Retina (tissue), 1 donor: ENCODE data around the gene GMDS.

Experiments used
- DNase-seq: peaks from one replicate; pipeline ENCODE4 v3.0.0-alpha.2; 2016

The GMDS gene

GRCh38 chr6:1917626-1918371 is 327.6 kb downstream of the GMDS start:
- DNase-seq: no peak

- peak; percentile 25 for DNase-seq
Measured at GRCh38 chr6:1916334-1917070, 328.9 kb downstream of the GMDS start.

- no peak for DNase-seq
Measured at GRCh38 chr6:1915226-1915625, 330.2 kb downstream of the GMDS start.

- no peak for DNase-seq
Measured at GRCh38 chr6:1913577-1913976, 331.8 kb downstream of the GMDS start.

GRCh38 chr6:1912731-1913130 is 332.7 kb downstream of the GMDS start:
- DNase-seq: no peak

- DNase-seq: no peak
Measured at GRCh38 chr6:1911474-1911873, 333.9 kb downstream of the GMDS start.

GRCh38 chr6:1910621-1911407 is 334.6 kb downstream of the GMDS start:
- no peak for DNase-seq

GRCh38 chr6:1908784-1909183 is 336.6 kb downstream of the GMDS start:
- DNase-seq: no peak

- DNase-seq: no peak
Measured at GRCh38 chr6:1906609-1907008, 338.8 kb downstream of the GMDS start.

GRCh38 chr6:1906014-1906413 is 339.4 kb downstream of the GMDS start:
- DNase-seq: no peak

GRCh38 chr6:1904898-1905297 is 340.5 kb downstream of the GMDS start:
- no peak for DNase-seq

GRCh38 chr6:1904466-1904799 is 341.0 kb downstream of the GMDS start:
- no peak for DNase-seq

- DNase-seq: peak; percentile 32
Measured at GRCh38 chr6:1903780-1904465, 341.5 kb downstream of the GMDS start.

- DNase-seq: no peak
Measured at GRCh38 chr6:1901556-1901955, 343.8 kb downstream of the GMDS start.

- DNase-seq: no peak
Measured at GRCh38 chr6:1896897-1897296, 348.5 kb downstream of the GMDS start.

- DNase-seq: no peak
Measured at GRCh38 chr6:1895721-1896120, 349.7 kb downstream of the GMDS start.

GRCh38 chr6:1894954-1895353 is 350.5 kb downstream of the GMDS start:
- DNase-seq: no peak

- DNase-seq: no peak
Measured at GRCh38 chr6:1893470-1894130, 351.8 kb downstream of the GMDS start.

- no peak for DNase-seq
Measured at GRCh38 chr6:1892716-1893115, 352.7 kb downstream of the GMDS start.

GRCh38 chr6:1890987-1891386 is 354.4 kb downstream of the GMDS start:
- no peak for DNase-seq

- no peak for DNase-seq
Measured at GRCh38 chr6:1890071-1890470, 355.3 kb downstream of the GMDS start.

- DNase-seq: peak; percentile 68
Measured at GRCh38 chr6:1885576-1886011, 359.8 kb downstream of the GMDS start.

GRCh38 chr6:1884313-1884712 is 361.1 kb downstream of the GMDS start:
- peak; percentile 45 for DNase-seq
